HEK293 (cell line): ENCODE measurements around the gene MAGI2.

Experiments used
- BCL11B ChIP-seq: fragments of 450-650 bp; formaldehyde crosslinking; IDR thresholded peaks from 2 replicates; pipeline ENCODE4 v1.5.1; 2016; ENCODE audit warnings: low read depth, missing biosample characterization, missing genetic modification characterization
- GFI1B ChIP-seq: fragments of 450-650 bp; formaldehyde crosslinking; IDR thresholded peaks from 2 replicates; pipeline ENCODE4 v1.5.1; 2016; ENCODE audit warnings: missing biosample characterization, missing genetic modification characterization
- GLI2 ChIP-seq: fragments of 450-650 bp; formaldehyde crosslinking; IDR thresholded peaks from 2 replicates; pipeline ENCODE4; 2017; ENCODE audit warnings: missing biosample characterization, missing genetic modification characterization, low read depth, borderline replicate concordance
- MEIS1 ChIP-seq: sonication (generic); formaldehyde crosslinking; IDR thresholded peaks from 2 replicates; pipeline ENCODE4 v1.8.1; 2022; ENCODE audit warnings: missing genetic modification reagents, mild to moderate bottlenecking, borderline replicate concordance
- OSR2 ChIP-seq: fragments of 450-650 bp; formaldehyde crosslinking; IDR thresholded peaks from 2 replicates; pipeline ENCODE4 v1.5.1; 2016; ENCODE audit warnings: missing biosample characterization, missing genetic modification characterization
- SP2 ChIP-seq: fragments of 450-650 bp; formaldehyde crosslinking; IDR thresholded peaks from 2 replicates; pipeline ENCODE4 v1.5.1; 2016; ENCODE audit warnings: missing biosample characterization, missing genetic modification characterization
- TCF7L2 ChIP-seq: IDR thresholded peaks from 2 replicates; pipeline ENCODE4 v1.6.1; 2011; ENCODE audit warnings: low read depth, mild to moderate bottlenecking, inconsistent platforms, low read length, moderate library complexity, borderline replicate concordance
- ZEB2 ChIP-seq: fragments of 450-650 bp; formaldehyde crosslinking; IDR thresholded peaks from 2 replicates; pipeline ENCODE4 v1.5.1; 2016; ENCODE audit warnings: missing biosample characterization, missing genetic modification characterization
- ZNF777 ChIP-seq: fragments of 450-650 bp; formaldehyde crosslinking; IDR thresholded peaks from 2 replicates; pipeline ENCODE4 v1.5.1; 2017; ENCODE audit warnings: missing biosample characterization, missing genetic modification characterization, borderline replicate concordance
- ZSCAN23 ChIP-seq: fragments of 450-650 bp; formaldehyde crosslinking; IDR thresholded peaks from 2 replicates; pipeline ENCODE4 v1.5.1; 2016; ENCODE audit warnings: missing biosample characterization, missing genetic modification characterization
- TF ChIP-seq, protein P1 (sequence below): fragments of 450-650 bp; formaldehyde crosslinking; IDR thresholded peaks from 2 replicates; pipeline ENCODE4 v1.5.1; 2016; ENCODE audit warnings: missing biosample characterization, missing genetic modification characterization
- TF ChIP-seq, protein P2 (sequence below): fragments of 450-650 bp; formaldehyde crosslinking; IDR thresholded peaks from 2 replicates; pipeline ENCODE4 v1.5.1; 2016; ENCODE audit warnings: missing biosample characterization, missing genetic modification characterization
- TF ChIP-seq, protein P3 (sequence below): fragments of 450-650 bp; formaldehyde crosslinking; IDR thresholded peaks from 2 replicates; pipeline ENCODE4 v1.5.1; 2016; ENCODE audit warnings: missing biosample characterization, missing genetic modification characterization
- TF ChIP-seq, protein P4 (sequence below): fragments of 450-650 bp; IDR thresholded peaks from 2 replicates; pipeline ENCODE4 v1.5.1; 2018; ENCODE audit warnings: missing biosample characterization, mild to moderate bottlenecking, missing genetic modification characterization

DNA sequence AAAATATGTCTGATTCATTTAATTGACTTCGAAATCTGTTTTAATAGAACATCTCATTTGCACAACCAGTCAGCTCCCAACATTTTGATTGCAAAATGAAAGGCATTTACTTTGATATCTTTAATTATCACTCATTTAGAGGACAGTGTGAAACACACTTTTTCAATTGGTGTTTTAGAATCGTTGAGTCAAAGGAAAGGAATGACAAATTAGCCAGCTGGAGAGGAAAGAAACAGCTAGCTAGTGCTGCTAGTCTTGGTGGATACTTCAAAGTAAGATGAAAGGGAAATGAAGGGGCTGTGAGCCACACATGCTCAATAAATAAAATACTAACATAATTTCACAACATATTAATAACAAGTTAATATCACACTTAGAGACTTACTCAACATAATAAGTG is 1084.7 kb downstream of the MAGI2 start:
- TF ChIP-seq ZNF777 (tag by site-specific recombination) (no peak), ZEB2 (tag by site-specific recombination) (no peak), GFI1B (no peak), GLI2 (no peak), OSR2 (tag by site-specific recombination) (no peak), ZSCAN23 (tag by site-specific recombination) (no peak), BCL11B (no peak), MEIS1 (CRISPR knock-in tag) (no peak), SP2 (no peak), TCF7L2 (no peak)
- TF ChIP-seq, protein P1, sequence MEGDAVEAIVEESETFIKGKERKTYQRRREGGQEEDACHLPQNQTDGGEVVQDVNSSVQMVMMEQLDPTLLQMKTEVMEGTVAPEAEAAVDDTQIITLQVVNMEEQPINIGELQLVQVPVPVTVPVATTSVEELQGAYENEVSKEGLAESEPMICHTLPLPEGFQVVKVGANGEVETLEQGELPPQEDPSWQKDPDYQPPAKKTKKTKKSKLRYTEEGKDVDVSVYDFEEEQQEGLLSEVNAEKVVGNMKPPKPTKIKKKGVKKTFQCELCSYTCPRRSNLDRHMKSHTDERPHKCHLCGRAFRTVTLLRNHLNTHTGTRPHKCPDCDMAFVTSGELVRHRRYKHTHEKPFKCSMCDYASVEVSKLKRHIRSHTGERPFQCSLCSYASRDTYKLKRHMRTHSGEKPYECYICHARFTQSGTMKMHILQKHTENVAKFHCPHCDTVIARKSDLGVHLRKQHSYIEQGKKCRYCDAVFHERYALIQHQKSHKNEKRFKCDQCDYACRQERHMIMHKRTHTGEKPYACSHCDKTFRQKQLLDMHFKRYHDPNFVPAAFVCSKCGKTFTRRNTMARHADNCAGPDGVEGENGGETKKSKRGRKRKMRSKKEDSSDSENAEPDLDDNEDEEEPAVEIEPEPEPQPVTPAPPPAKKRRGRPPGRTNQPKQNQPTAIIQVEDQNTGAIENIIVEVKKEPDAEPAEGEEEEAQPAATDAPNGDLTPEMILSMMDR = no peak
- TF ChIP-seq, protein P2, sequence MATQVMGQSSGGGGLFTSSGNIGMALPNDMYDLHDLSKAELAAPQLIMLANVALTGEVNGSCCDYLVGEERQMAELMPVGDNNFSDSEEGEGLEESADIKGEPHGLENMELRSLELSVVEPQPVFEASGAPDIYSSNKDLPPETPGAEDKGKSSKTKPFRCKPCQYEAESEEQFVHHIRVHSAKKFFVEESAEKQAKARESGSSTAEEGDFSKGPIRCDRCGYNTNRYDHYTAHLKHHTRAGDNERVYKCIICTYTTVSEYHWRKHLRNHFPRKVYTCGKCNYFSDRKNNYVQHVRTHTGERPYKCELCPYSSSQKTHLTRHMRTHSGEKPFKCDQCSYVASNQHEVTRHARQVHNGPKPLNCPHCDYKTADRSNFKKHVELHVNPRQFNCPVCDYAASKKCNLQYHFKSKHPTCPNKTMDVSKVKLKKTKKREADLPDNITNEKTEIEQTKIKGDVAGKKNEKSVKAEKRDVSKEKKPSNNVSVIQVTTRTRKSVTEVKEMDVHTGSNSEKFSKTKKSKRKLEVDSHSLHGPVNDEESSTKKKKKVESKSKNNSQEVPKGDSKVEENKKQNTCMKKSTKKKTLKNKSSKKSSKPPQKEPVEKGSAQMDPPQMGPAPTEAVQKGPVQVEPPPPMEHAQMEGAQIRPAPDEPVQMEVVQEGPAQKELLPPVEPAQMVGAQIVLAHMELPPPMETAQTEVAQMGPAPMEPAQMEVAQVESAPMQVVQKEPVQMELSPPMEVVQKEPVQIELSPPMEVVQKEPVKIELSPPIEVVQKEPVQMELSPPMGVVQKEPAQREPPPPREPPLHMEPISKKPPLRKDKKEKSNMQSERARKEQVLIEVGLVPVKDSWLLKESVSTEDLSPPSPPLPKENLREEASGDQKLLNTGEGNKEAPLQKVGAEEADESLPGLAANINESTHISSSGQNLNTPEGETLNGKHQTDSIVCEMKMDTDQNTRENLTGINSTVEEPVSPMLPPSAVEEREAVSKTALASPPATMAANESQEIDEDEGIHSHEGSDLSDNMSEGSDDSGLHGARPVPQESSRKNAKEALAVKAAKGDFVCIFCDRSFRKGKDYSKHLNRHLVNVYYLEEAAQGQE (tag by site-specific recombination) = no peak
- TF ChIP-seq, protein P3, sequence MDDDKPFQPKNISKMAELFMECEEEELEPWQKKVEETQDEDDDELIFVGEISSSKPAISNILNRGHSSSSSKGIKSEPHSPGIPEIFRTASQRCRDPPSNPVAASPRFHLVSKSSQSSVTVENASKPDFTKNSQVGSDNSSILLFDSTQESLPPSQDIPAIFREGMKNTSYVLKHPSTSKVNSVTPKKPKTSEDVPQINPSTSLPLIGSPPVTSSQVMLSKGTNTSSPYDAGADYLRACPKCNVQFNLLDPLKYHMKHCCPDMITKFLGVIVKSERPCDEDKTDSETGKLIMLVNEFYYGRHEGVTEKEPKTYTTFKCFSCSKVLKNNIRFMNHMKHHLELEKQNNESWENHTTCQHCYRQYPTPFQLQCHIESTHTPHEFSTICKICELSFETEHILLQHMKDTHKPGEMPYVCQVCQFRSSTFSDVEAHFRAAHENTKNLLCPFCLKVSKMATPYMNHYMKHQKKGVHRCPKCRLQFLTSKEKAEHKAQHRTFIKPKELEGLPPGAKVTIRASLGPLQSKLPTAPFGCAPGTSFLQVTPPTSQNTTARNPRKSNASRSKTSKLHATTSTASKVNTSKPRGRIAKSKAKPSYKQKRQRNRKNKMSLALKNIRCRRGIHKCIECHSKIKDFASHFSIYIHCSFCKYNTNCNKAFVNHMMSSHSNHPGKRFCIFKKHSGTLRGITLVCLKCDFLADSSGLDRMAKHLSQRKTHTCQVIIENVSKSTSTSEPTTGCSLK (tag by site-specific recombination) = no peak
- TF ChIP-seq, protein P4, sequence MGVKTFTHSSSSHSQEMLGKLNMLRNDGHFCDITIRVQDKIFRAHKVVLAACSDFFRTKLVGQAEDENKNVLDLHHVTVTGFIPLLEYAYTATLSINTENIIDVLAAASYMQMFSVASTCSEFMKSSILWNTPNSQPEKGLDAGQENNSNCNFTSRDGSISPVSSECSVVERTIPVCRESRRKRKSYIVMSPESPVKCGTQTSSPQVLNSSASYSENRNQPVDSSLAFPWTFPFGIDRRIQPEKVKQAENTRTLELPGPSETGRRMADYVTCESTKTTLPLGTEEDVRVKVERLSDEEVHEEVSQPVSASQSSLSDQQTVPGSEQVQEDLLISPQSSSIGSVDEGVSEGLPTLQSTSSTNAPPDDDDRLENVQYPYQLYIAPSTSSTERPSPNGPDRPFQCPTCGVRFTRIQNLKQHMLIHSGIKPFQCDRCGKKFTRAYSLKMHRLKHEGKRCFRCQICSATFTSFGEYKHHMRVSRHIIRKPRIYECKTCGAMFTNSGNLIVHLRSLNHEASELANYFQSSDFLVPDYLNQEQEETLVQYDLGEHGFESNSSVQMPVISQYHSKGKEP = no peak
